ENCODE data around the gene MYH11.
"Not testable (repeated sequence)": the region's sequence is repeated elsewhere in the genome, so short reads cannot be mapped to it uniquely, and the experiment has no call there.

MYH11 gene

DNA sequence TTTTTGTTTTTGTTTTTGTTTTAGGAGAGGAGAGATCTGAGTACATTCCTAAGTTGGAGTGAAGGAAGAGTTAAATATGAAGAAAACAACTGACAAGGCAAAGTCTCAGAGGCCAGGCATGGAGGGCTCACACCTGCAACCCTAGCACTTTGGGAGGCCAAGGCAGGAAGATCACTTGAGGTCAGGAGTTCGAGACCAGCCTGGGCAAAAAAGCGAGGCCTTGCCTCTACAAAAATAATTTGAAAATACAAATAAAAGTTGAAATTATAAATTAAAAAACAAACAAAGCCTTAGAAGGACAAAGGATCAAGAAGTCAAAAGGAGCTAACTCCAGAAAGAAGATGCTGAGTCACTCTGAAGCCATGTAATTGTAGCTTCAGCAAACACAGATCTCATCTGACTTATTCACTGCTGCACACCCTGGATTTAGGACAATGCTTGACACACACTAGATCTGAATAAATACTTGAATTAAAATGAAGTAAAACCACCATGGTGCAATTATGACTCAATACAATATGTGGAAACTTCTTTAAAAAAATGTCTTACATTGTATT is 22.5 kb upstream of the MYH11 start:
- no peak for DNase-seq (ENCODE audit: low read depth in 3 of 3, low spot score in 1 of 3)

DNA sequence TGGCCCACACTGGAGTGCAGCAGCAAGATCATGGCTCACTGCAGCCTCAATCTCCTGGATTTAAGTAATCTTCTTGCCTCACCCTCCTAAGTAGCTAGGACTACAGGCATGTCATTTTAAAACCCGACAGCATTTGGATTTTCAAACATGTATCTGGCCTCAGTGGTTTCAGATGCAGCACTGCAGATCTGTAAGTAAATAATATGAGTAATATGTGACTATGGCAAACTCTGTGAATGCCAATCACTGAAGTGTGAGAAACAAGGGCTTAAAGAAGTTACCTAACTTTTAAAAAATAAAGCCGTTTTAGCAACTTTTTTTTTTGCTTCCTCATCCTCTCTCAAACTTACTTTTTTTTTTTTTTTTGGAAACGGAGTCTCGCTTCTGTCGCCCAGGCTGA is 19.7 kb upstream of the MYH11 start:
- no peak for DNase-seq (ENCODE audit: low read depth in 3 of 3, low spot score in 1 of 3)

- DNase-seq (ENCODE audit: low read depth in 3 of 3, low spot score in 1 of 3): no peak
These were observed 18.0 kb upstream of the MYH11 start for GRCh38 chr16:15874745-15875314.

DNA sequence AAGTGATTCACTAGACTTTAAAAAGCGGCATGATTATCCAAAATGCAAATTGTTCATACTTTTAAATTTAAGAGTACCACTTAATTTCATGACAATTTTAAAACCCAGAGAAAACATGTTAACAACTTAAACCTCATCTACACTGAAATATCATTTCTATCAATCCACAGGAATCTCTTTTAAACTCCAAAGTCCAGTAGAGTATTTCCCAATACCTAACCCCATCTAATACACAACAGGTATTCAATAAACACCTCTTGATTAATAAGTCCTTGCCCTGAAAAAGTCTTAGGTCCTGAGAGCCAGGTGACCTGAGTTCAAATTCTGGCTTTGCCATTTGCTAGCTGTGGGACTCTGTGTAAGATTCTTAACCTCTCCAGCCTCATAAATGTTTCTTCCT is 16.9 kb upstream of the MYH11 start:
- no peak for DNase-seq (ENCODE audit: low read depth in 3 of 3, low spot score in 1 of 3)

DNA sequence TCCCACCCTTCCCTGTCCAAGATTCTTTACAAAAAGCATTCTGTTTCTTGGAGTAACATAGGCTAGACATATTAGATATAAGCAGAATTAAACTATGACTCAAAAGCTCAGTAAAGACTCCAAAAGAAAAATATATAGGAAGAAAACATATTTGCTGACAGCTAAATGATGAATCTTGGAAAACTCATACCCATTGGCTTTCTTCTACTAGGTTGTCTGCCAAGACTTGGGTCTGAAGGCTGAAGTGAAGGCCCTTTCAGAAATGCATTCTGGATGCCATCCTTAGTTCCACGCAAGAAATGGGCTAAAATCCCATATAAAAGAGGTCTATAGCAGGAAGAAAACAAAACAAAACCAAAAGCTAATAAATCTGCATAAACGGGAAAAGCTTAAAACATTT is 16.5 kb upstream of the MYH11 start:
- no peak for DNase-seq (ENCODE audit: low read depth in 3 of 3, low spot score in 1 of 3)

DNA sequence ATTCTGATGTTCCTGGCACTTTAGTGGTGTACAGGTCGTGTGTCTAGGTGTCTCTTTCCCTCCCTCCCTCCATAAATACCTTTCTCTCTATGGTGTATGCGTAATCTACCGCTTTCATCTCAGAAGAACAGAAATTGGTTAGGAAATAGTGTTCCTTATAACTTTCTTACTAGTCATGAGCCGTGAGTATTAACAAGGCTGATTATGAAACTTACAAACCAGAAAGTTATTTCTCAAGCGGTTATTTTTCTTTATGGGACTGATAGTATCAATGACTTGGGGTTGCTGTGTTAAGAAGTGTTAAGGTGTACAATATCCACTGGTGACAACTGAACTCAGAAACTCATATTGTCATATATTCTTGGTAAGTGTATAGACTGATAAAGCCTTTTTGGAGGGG is 13.2 kb upstream of the MYH11 start:
- no peak for DNase-seq (ENCODE audit: low read depth in 3 of 3, low spot score in 1 of 3)

DNA sequence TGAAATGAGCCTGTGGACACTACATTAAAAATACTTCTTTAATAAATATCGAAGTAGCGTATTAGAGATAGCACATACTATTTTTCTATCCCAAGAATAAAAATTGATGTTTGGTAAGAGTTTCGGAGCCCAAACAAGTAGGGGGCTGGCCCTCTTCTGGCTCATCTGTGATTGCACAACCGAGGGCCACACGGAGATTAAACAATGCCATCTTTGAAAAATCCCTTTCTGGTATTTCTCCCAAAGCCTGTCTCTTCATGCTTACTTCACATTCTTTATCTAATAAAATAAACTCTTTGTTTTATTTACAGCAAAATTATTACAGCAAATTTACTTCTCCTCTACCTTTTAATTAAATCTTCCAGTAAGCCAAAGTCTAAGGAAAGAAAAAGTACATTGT is 9.6 kb upstream of the MYH11 start:
- DNase-seq (ENCODE audit: low read depth in 3 of 3, low spot score in 1 of 3): no peak

GRCh38 chr16:15865742-15866141 is 8.9 kb upstream of the MYH11 start:
- DNase-seq (ENCODE audit: low read depth in 3 of 3, low spot score in 1 of 3): no peak

GRCh38 chr16:15864939-15865338 is 8.1 kb upstream of the MYH11 start:
- no peak for DNase-seq (ENCODE audit: low read depth in 3 of 3, low spot score in 1 of 3)

GRCh38 chr16:15861996-15862395 is 5.2 kb upstream of the MYH11 start:
- DNase-seq (ENCODE audit: low read depth in 3 of 3, low spot score in 1 of 3): no peak

- no peak for DNase-seq (ENCODE audit: low read depth in 3 of 3, low spot score in 1 of 3)
These were observed 2.3 kb upstream of the MYH11 start for GRCh38 chr16:15858921-15859668.

- DNase-seq (ENCODE audit: low read depth in 3 of 3, low spot score in 1 of 3): no peak
These were observed 1.1 kb upstream of the MYH11 start for GRCh38 chr16:15857724-15858560.

DNA sequence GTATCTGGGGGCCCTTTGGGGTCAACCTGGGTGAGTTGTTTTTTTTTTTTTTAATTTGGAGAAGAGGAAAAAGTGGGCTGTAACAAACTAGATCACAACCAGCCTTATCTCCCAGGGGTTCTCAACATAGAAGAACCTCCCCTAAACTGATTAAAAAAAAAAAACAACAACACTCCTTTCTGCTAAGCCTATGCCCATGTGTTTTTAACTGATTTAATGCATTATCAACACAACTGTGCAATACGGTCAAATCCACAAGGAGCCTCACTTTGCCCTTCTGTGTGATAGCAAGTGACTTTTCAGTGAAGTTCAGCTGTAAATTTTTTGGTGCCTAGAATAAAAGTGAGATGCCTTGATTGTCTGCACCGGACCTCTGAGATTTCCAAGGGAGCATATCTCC is 646 bp downstream of the MYH11 start:
- no peak for DNase-seq (ENCODE audit: low read depth in 3 of 3, low spot score in 1 of 3)

GRCh38 chr16:15855704-15856003 is 1.2 kb downstream of the MYH11 start:
- no peak for DNase-seq (ENCODE audit: low read depth in 3 of 3, low spot score in 1 of 3)

DNA sequence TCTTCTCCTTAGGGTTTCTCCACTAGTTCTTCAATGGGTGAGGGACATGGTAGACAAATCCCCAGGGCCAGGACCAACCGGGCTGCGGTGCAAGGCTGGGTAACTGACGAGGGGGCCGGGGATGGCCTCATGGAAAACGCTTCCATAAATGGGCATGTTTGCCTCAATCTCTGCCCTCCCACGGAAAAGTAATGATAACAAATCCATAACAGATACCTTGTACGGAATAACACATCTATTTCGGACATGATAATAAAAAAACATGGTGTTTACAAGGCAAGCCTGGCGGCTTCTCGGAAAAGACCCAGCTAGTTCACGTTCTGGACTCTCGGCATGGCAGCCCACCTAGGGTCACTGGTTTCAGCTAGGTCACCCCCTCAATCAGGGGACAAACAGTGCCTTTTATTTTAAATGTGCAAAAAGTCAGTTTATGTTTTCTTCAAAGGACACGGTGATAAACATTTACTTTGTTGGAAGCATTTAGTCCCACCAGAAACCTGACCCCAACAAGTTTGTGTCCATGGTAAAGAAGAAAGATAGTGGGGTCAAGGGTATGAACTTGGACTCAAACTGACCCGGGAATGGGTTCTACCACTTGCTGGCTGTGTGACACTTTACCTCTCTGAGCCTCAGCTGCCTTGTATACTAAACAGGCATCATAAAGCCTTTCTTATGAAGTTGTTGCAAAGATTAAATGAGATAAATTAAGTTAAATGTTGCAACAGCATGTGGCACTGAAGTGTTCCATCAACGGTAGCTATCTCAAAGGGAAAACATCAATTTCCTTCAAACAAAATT is 1.7 kb downstream of the MYH11 start:
- DNase-seq (ENCODE audit: low read depth in 3 of 3, low spot score in 1 of 3): no peak

- DNase-seq (ENCODE audit: low read depth in 3 of 3, low spot score in 1 of 3): no peak
These were observed 2.8 kb downstream of the MYH11 start for GRCh38 chr16:15854061-15854460.

DNA sequence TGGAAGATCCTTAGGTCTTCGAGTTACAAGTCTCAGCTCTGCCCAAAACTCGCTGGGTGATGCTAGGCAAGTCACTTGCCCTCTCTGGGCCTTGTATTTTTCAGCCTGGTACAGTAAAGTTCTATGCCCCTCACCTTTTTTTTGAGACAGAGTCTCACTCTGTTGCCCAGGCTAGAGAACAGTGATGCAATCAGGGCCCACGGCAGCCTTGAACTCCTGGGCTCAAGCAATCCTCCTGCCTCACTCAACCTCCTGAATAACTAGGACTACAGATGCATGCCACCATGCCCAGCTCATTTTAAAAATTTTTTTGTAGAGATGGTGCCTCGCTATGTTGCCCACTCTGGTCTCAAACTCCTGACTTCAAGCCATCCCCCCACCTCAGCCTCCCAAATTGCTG is 3.8 kb downstream of the MYH11 start:
- DNase-seq (ENCODE audit: low read depth in 3 of 3, low spot score in 1 of 3): no peak

GRCh38 chr16:15850555-15850954 is 6.3 kb downstream of the MYH11 start:
- DNase-seq (ENCODE audit: low read depth in 3 of 3, low spot score in 1 of 3): not testable (repeated sequence)

DNA sequence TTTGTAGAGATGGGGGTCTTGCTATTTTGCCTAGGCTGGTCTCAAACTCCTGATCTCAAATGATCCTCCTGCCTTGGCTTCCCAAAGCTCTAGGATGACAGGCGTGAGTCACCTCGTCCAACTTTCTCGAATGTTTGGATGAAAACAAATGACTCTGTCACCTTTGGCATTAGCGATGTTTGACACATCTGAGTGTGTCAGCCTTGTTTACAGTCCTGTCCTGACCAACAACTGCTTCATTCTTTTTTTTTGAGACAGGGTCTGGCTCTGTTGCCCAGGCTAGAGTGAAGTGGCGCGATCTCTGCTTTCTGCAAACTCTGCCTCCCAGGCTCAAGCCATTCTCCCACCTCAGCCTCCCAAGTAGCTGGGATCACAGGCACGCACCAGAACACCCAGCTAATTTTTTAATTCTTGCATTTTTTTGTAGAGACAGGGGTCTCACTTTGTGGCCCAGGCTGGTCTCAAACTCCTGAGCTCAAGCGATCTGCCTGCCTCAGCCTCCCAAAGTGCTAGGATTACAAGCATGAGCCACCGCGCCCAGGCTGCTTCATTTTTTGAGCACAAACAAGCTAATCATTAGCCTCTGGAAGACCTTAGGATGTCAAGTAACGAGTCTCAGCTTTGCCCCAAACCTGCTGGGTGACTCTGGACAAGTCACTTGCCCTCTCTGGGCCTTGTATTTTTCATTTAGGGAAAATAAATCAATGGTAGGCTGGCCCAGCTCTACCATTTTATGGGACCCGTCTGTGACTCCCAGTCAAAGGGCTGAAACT is 7.4 kb downstream of the MYH11 start:
- no peak for DNase-seq (ENCODE audit: low read depth in 3 of 3, low spot score in 1 of 3)

- DNase-seq (ENCODE audit: low read depth in 3 of 3, low spot score in 1 of 3): no peak
These were observed 9.1 kb downstream of the MYH11 start for GRCh38 chr16:15847611-15848175.

Data from stimulated activated CD4-positive, alpha-beta T cell treated with anti-CD3 and anti-CD28 coated beads, TNF-alpha, amount 100 ng/mL, for 1 hour (primary cell).